Heart left ventricle (tissue), 16 donors: ENCODE results near the gene PIP4P1. TPM values are rescaled to one million over a fixed set of nuclear protein-coding genes. Genes with fewer than 3 reads are reported as not detected.

ENCODE experiments used
- ATAC-seq, 4 donors: fragments of 200-7000 bp; cut with Tn5 transposase; one replicate each; pipeline ENCODE4 v1.9.1; 2020 to 2022; ENCODE audit warnings: moderate library complexity in 4 of 4, mild to moderate bottlenecking in 3 of 4, moderate number of reproducible peaks in 1 of 4
- DNase-seq, 5 donors: peaks; one replicate each; pipeline ENCODE4 v3.0.0-alpha.2; 2020
- H3K27ac ChIP-seq, 12 donors: fragments of 200-600 bp; sonication (generic) in 4 of 12; one replicate each; pipeline versions ENCODE4 v1.5.0 to v1.8.0; 2016 to 2022; ENCODE audit warnings: mild to moderate bottlenecking in 2 of 12
- H3K27me3 ChIP-seq, 9 donors: fragments of 200-600 bp; sonication (generic) in 2 of 9; one replicate each; pipeline versions ENCODE4 v1.5.1 to v1.8.0; 2016 to 2022; ENCODE audit warnings: mild to moderate bottlenecking in 3 of 9
- H3K36me3 ChIP-seq, 9 donors: fragments of 200-600 bp; sonication (generic) in 2 of 9; one replicate each; pipeline versions ENCODE4 v1.5.0 to v1.8.0; 2018 to 2022; ENCODE audit warnings: mild to moderate bottlenecking in 2 of 9
- H3K4me1 ChIP-seq, 12 donors: fragments of 200-600 bp; sonication (generic) in 4 of 12; one replicate each; pipeline versions ENCODE4 v1.5.0 to v1.8.0; 2016 to 2022; ENCODE audit warnings: mild to moderate bottlenecking in 3 of 12
- H3K4me3 ChIP-seq, 12 donors: fragments of 200-600 bp; sonication (generic) in 4 of 12; one replicate each; pipeline versions ENCODE4 v1.5.0 to v1.8.0; 2017 to 2022; ENCODE audit warnings: mild to moderate bottlenecking in 9 of 12, moderate library complexity in 4 of 12
- H3K9me3 ChIP-seq, 12 donors: fragments of 200-600 bp; sonication (generic) in 4 of 12; one replicate each; pipeline versions ENCODE4 v1.5.0 to v1.8.0; 2016 to 2022; ENCODE audit warnings: mild to moderate bottlenecking in 1 of 12
- POLR2A ChIP-seq, 2 donors: fragments of 450-650 bp; IDR thresholded peaks; one replicate each; pipeline ENCODE4 v1.6.1; 2017; ENCODE audit warnings: antibody characterized with exemption in 2 of 2, mild to moderate bottlenecking in 2 of 2, moderate library complexity in 2 of 2
- WGBS, 4 donors: extraction: QIAGEN DNeasy Blood & Tissue Kit in 2 of 4; methylation state at CpG; one replicate each; pipeline versions ENCODE4 v1.1.5 to v1.1.7; 2013 to 2018; 5-methylcytosine and 5-hydroxymethylcytosine counted together
- intact Hi-C, 10 donors: fragments of 100-400 bp; cut with DNase I; formaldehyde crosslinking; loops; one replicate each; pipeline versions ENCODE4 v1.11.1 to v1.14.2; 2022
- polyA plus RNA-seq, 2 donors: library from polyadenylated mRNA; stranded (reverse); fragments of 200-250 nt; gene quantifications; one replicate each; pipeline ENCODE4 v1.2.3, GENCODE V29; 2013
- total RNA-seq, 9 donors: library from RNA; depleted of rRNA in 2 of 9; stranded (reverse); fragments of >200 nt in 2 of 9; fragmentation: NEBNext Ultra II Directional in 3 of 9; extraction: Animal tissue kit (Norgen Biotek cat#: 25700) in 3 of 9; gene quantifications; one replicate each; pipeline versions ENCODE4 v1.1.0 to v1.2.4, GENCODE V29; 2016 to 2023
- TF ChIP-seq, protein P1 (sequence below), 12 donors: fragments of 200-600 bp; sonication (generic) in 4 of 12; IDR thresholded peaks; one replicate each; pipeline versions ENCODE4 v1.5.0 to v1.8.0; 2018 to 2022; ENCODE audit warnings: antibody characterized with exemption in 12 of 12, mild to moderate bottlenecking in 5 of 12
- donor health status: ischemic (EF 13 %, LVEDD 7.1; RV severe dilation, severe dysfunction).
- donor health status: healthy with polysubstance abuse.
- donor health status: DM: no; HTN: yes; CAD: no.
- donor health status: DM: no; HTN: no; CAD: no.
- donor health status: ischemic (EF 25% LVEDD 6.9; RV normal size, moderate dysfunction).
- donor health status: ischemic (EF 25% LVEDD 5.7; RV mildly dilated, moderate dysfunction).
- donor health status: healthy.
- donor health status: DM: yes; HTN: yes; CAD: no.
- donor health status: ischemic (EF 35%, LVEDD 5.7; RV mildly dilated, moderate dysfunction).
- donor health status: nonischemic (EF 11% LVEDD 7.7; RV severe dilation, severe dysfunction).
- donor health status: DM: yes; HTN: yes; CAD: no.
- donor health status: PGD.
- donor health status: ischemic (EF 29% LVEDD 5.4; RV normal size, mild dysfunction).
- donor health status: nonischemic (EF 23%, LVEDD 6.1; RV moderate dilation, normal function).

The PIP4P1 gene
- total and polyA plus RNA-seq, 11 donors = 12.3 to 39.8 (median 18.0) TPM

- Histone ChIP-seq H3K9me3 (no peaks in the 10 kb centered on the region), H3K4me1 (peaks cover 0 to 41% (median 13%) of the 10 kb centered on the region in 12 donors), H3K27me3 (no peaks in the 10 kb centered on the region), H3K4me3 (peak within 1 kb of the TSS; percentile 61 to 91 (median 80)), H3K27ac (peak within 1 kb of the TSS; percentile 78 to 97 (median 89)), H3K36me3 (peaks cover 0 to 26% (median 10%) of the 10 kb centered on the region in 9 donors)
- 0 to 1% (median 0%) methylated on average over 19 to 40 of the region's 40 CpGs for WGBS, 4 donors
- ATAC-seq = peak; percentile 94 to 98 (median 96)
- intact Hi-C loops = loop anchor here in 3 of 10 donors (1.0 to 10.0 kb wide), 4 partner anchors 140 to 635 kb away; partner anchors contain the start of genes ANG (in 1 of the 3), RNASE4 (in 1 of the 3) and TMEM253 (in 1 of the 3)
- DNase-seq = peak; percentile 86 to 93 (median 92)
- TF ChIP-seq, protein P1, sequence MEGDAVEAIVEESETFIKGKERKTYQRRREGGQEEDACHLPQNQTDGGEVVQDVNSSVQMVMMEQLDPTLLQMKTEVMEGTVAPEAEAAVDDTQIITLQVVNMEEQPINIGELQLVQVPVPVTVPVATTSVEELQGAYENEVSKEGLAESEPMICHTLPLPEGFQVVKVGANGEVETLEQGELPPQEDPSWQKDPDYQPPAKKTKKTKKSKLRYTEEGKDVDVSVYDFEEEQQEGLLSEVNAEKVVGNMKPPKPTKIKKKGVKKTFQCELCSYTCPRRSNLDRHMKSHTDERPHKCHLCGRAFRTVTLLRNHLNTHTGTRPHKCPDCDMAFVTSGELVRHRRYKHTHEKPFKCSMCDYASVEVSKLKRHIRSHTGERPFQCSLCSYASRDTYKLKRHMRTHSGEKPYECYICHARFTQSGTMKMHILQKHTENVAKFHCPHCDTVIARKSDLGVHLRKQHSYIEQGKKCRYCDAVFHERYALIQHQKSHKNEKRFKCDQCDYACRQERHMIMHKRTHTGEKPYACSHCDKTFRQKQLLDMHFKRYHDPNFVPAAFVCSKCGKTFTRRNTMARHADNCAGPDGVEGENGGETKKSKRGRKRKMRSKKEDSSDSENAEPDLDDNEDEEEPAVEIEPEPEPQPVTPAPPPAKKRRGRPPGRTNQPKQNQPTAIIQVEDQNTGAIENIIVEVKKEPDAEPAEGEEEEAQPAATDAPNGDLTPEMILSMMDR (IDR thresholded peaks at IDR 0.05) = no peak
- peak; percentile 66 to 98 for TF ChIP-seq POLR2A (IDR thresholded peaks at IDR 0.05)
These were observed 8.1 kb upstream of the PIP4P1 start, which contains the start of gene PNP for GRCh38 chr14:20469242-20469889. Gene PNP (plus strand): TSS chr14:20469406. CDS start chr14:20469525, 119 bp downstream.

GRCh38 chr14:20468764-20469241 lies 7.6 kb upstream of the PIP4P1 start:
- no peak for DNase-seq
- intact Hi-C loops = loop anchor here in 3 of 10 donors (1.0 to 10.0 kb wide), 4 partner anchors 140 to 636 kb away; partner anchors contain the start of genes ANG (in 1 of the 3), RNASE4 (in 1 of the 3) and TMEM253 (in 1 of the 3)
- H3K27me3 ChIP-seq = no peaks in the 10 kb centered on the region

GRCh38 chr14:20460458-20461224 lies 593 bp downstream of the PIP4P1 start:
- H3K4me1 ChIP-seq = peaks cover 0 to 60% (median 24%) of the 10 kb centered on the region in 12 donors
- peak in 2 of 4 donors; percentile 1 to 10 for ATAC-seq
- H3K36me3 ChIP-seq = peaks cover 0 to 45% (median 39%) of the 10 kb centered on the region in 9 donors
- intact Hi-C loops = loop anchor here in 4 of 10 donors (2.0 to 10.0 kb wide), 5 partner anchors 118 to 644 kb away; partner anchors contain the start of genes RNASE4 (in 3 of the 4), ANG (in 1 of the 4), PARP2 (in 1 of the 4) and TMEM253 (in 1 of the 4)
- peak overlapping the region; percentile 57 to 97 (median 92) for H3K27ac ChIP-seq
- H3K4me3 ChIP-seq = peak overlapping the region; percentile 66 to 99 (median 92)
- WGBS, 4 donors = 5 to 15% (median 9%) methylated on average over 11 to 32 of the region's 32 CpGs
- H3K27me3 ChIP-seq = no peaks in the 10 kb centered on the region
- TF ChIP-seq, protein P1 (IDR thresholded peaks at IDR 0.05) = no peak
- TF ChIP-seq POLR2A (IDR thresholded peaks at IDR 0.05) = no peak
- no peaks in the 10 kb centered on the region for H3K9me3 ChIP-seq
- peak in 1 of 5 donors; percentile 76 for DNase-seq

More at GRCh38 chr14:20468764-20469241, 7.6 kb upstream of the PIP4P1 start:
- Histone ChIP-seq H3K36me3 (peaks cover 0 to 20% (median 5%) of the 10 kb centered on the region in 9 donors), H3K27ac (peak overlapping the region; percentile 78 to 97 (median 89)), H3K4me3 (peak overlapping the region; percentile 61 to 91 (median 80)), H3K9me3 (no peaks in the 10 kb centered on the region), H3K4me1 (peaks cover 0 to 41% (median 13%) of the 10 kb centered on the region in 12 donors)
- TF ChIP-seq, protein P1 (IDR thresholded peaks at IDR 0.05) = no peak
- TF ChIP-seq POLR2A (IDR thresholded peaks at IDR 0.05) = no peak
- ATAC-seq = no peak
- WGBS, 4 donors = 29 to 47% (median 31%) methylated on average over 12 to 16 of the region's 16 CpGs
